Neural progenitor cell (in vitro differentiated cells): ENCODE measurements around the gene POLE3.

Experiments
- CTCF ChIP-seq: fragments of 200-600 bp; sonication (generic); IDR thresholded peaks from 2 replicates; pipeline ENCODE4 v1.5.1; 2017; ENCODE audit warnings: antibody characterized with exemption, mild to moderate bottlenecking
- EZH2 ChIP-seq: fragments of 200-600 bp; sonication (generic); IDR thresholded peaks from 2 replicates; pipeline ENCODE4 v1.6.1; 2017; ENCODE audit warnings: antibody characterized with exemption, mild to moderate bottlenecking, moderate library complexity

- no peak for TF ChIP-seq CTCF
- no peak for TF ChIP-seq EZH2
Measured at GRCh38 chr9:113410207-113410864, at the start of gene POLE3, which contains the start of gene C9orf43.
